Measurements from ENCODE around the gene PTPN6.

The PTPN6 gene

GRCh38 chr12:7001921-7002591 is 50.9 kb downstream of the PTPN6 start:
- no peak for DNase-seq (ENCODE audit: low read depth in 1 of 2, low spot score in 1 of 2)

GRCh38 chr12:7004287-7004803 is 53.2 kb downstream of the PTPN6 start:
- no peak for DNase-seq (ENCODE audit: low read depth in 1 of 2, low spot score in 1 of 2)

DNA sequence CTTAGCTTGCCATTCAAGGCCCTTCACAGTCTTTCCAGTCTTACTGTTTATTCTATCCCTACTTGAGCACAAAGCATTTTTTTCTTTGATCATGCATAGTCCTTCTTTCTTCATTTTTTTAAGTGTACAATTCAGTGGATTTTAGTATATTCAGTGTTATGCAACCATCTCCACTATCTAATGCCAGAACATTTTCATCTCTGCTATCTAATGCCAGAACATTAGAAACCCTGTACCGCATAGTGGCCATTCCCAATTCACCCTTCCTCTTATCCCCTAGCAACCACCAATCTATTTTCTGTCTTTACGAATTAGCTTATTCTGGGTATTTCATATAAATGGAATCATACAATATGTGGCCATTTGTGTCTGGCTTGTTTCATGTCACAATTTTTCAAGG is 53.7 kb downstream of the PTPN6 start:
- DNase-seq (ENCODE audit: low read depth in 1 of 2, low spot score in 1 of 2) = no peak

DNA sequence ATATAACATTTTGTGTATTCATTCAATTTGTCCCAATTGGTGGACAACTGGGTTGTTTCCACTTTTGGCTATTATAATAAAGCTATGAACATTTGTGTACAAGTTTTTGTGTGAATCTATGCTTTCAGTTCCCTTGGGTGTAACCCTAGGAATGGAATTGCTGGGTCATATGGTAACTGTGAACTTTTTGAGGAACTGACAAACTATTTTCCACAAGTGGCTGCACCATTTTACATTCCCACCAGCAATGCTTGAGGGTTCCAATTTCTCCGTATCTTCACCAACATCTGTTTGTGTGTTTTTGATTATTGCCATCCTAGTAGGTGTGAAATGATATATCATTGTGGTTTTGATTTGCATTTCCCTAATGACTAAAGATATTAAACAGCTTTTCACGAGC is 54.2 kb downstream of the PTPN6 start:
- DNase-seq (ENCODE audit: low read depth in 1 of 2, low spot score in 1 of 2) = no peak

GRCh38 chr12:7006639-7007038 is 55.5 kb downstream of the PTPN6 start:
- DNase-seq (ENCODE audit: low read depth in 1 of 2, low spot score in 1 of 2) = no peak

GRCh38 chr12:7008864-7009263 is 57.7 kb downstream of the PTPN6 start:
- no peak for DNase-seq (ENCODE audit: low read depth in 1 of 2, low spot score in 1 of 2)

- no peak for DNase-seq (ENCODE audit: low read depth in 1 of 2, low spot score in 1 of 2)
Observed at GRCh38 chr12:7009512-7009911, 58.4 kb downstream of the PTPN6 start.

Measured in activated T-helper 1 cell treated with anti-CD3 and anti-CD28 coated beads, Interleukin-2, amount 50 U/mL, for 16 hours (primary cell).